Measurements from ENCODE around the gene SH3RF3.

The SH3RF3 gene

GRCh38 chr2:109531221-109531620 lies 402.2 kb downstream of the SH3RF3 start:
- H3K23ac ChIP-seq (ENCODE audit: low read length) = no peak overlapping the region
- peaks cover 20 to 30% of the 10 kb centered on the region in 2 experiments for H3K4me1 ChIP-seq (ENCODE audit: control insufficient read depth in 1 of 2, insufficient read depth in 2 of 2, low read length in 2 of 2)
- WGBS (ENCODE audit: extremely low coverage, insufficient coverage, insufficient read length) = no CpG with 5 or more reads among the region's 5 CpGs
- no peak overlapping the region for H2BK12ac ChIP-seq (ENCODE audit: low read length)
- H3K9me3 ChIP-seq (ENCODE audit: insufficient read depth, low read depth, low read length) = peaks cover 6% of the 10 kb centered on the region
- no peak overlapping the region for H3K27ac ChIP-seq (ENCODE audit: low read depth, low read length)
- peaks cover 2% of the 10 kb centered on the region for H3K79me1 ChIP-seq (ENCODE audit: low read length)
- no peak overlapping the region for H3K4ac ChIP-seq (ENCODE audit: low read depth, low read length)
- no peak overlapping the region for H3K4me2 ChIP-seq (ENCODE audit: low read length)
- no peaks in the 10 kb centered on the region for H3K27me3 ChIP-seq (ENCODE audit: insufficient read depth, low read length)
- H2AFZ ChIP-seq (ENCODE audit: insufficient read depth, low read length, poor library complexity) = no peak overlapping the region
- H2BK120ac ChIP-seq (ENCODE audit: insufficient read depth, low read length, poor library complexity) = no peak overlapping the region
- H3K79me2 ChIP-seq (ENCODE audit: control insufficient read depth, insufficient read depth, low read length, poor library complexity) = no peaks in the 10 kb centered on the region
- no peak overlapping the region for H3K14ac ChIP-seq (ENCODE audit: low read length)
- no peak for DNase-seq
- no peak overlapping the region for H2BK5ac ChIP-seq (ENCODE audit: low read depth, low read length, poor library complexity)
- H4K12ac ChIP-seq (ENCODE audit: low read depth, low read length) = no peak overlapping the region
- H3K4me3 ChIP-seq (ENCODE audit: low read depth, low read length) = no peak overlapping the region
- H4K8ac ChIP-seq (ENCODE audit: low read depth, low read length) = no peak overlapping the region
- H3K18ac ChIP-seq (ENCODE audit: low read length) = no peak overlapping the region
- no peak overlapping the region for H2AK5ac ChIP-seq (ENCODE audit: low read length)
- no peaks in the 10 kb centered on the region for H3K36me3 ChIP-seq (ENCODE audit: control insufficient read depth in 1 of 2, insufficient read depth in 2 of 2, low read length in 2 of 2)
- H4K91ac ChIP-seq (ENCODE audit: low read depth, low read length) = no peak overlapping the region
- H3K9ac ChIP-seq (ENCODE audit: low read length) = no peak overlapping the region

- Histone ChIP-seq H2AK5ac (ENCODE audit: low read length) (no peak overlapping the region), H4K12ac (ENCODE audit: low read depth, low read length) (no peak overlapping the region), H3K4me3 (ENCODE audit: low read depth, low read length) (no peak overlapping the region), H3K9me3 (ENCODE audit: insufficient read depth, low read depth, low read length) (peaks cover 6% of the 10 kb centered on the region), H3K4me1 (ENCODE audit: control insufficient read depth in 1 of 2, insufficient read depth in 2 of 2, low read length in 2 of 2) (peaks cover 18 to 28% of the 10 kb centered on the region in 2 experiments), H3K27ac (ENCODE audit: low read depth, low read length) (no peak overlapping the region), H3K4me2 (ENCODE audit: low read length) (no peak overlapping the region), H2AFZ (ENCODE audit: insufficient read depth, low read length, poor library complexity) (no peak overlapping the region), H3K79me2 (ENCODE audit: control insufficient read depth, insufficient read depth, low read length, poor library complexity) (no peaks in the 10 kb centered on the region), H2BK5ac (ENCODE audit: low read depth, low read length, poor library complexity) (no peak overlapping the region), H3K4ac (ENCODE audit: low read depth, low read length) (no peak overlapping the region), H3K14ac (ENCODE audit: low read length) (no peak overlapping the region), H3K27me3 (ENCODE audit: insufficient read depth, low read length) (no peaks in the 10 kb centered on the region), H2BK120ac (ENCODE audit: insufficient read depth, low read length, poor library complexity) (no peak overlapping the region), H3K36me3 (ENCODE audit: control insufficient read depth in 1 of 2, insufficient read depth in 2 of 2, low read length in 2 of 2) (no peaks in the 10 kb centered on the region), H3K79me1 (ENCODE audit: low read length) (peaks cover 2% of the 10 kb centered on the region), H2BK12ac (ENCODE audit: low read length) (no peak overlapping the region), H3K18ac (ENCODE audit: low read length) (no peak overlapping the region), H3K23ac (ENCODE audit: low read length) (no peak overlapping the region), H4K8ac (ENCODE audit: low read depth, low read length) (no peak overlapping the region), H3K9ac (ENCODE audit: low read length) (no peak overlapping the region), H4K91ac (ENCODE audit: low read depth, low read length) (peak overlapping the region; percentile 21)
- DNase-seq = no peak
- no CpG with 5 or more reads among the region's 10 CpGs for WGBS (ENCODE audit: extremely low coverage, insufficient coverage, insufficient read length)
Measured at GRCh38 chr2:109531896-109532727, 403.1 kb downstream of the SH3RF3 start.

GRCh38 chr2:109532728-109533076 lies 403.7 kb downstream of the SH3RF3 start:
- H3K18ac ChIP-seq (ENCODE audit: low read length) = no peak overlapping the region
- H4K12ac ChIP-seq (ENCODE audit: low read depth, low read length) = no peak overlapping the region
- no peak overlapping the region for H2BK12ac ChIP-seq (ENCODE audit: low read length)
- no peak overlapping the region for H2BK120ac ChIP-seq (ENCODE audit: insufficient read depth, low read length, poor library complexity)
- no peak overlapping the region for H3K27ac ChIP-seq (ENCODE audit: low read depth, low read length)
- no peak overlapping the region for H3K9ac ChIP-seq (ENCODE audit: low read length)
- no peak overlapping the region for H2BK5ac ChIP-seq (ENCODE audit: low read depth, low read length, poor library complexity)
- no peak overlapping the region for H3K23ac ChIP-seq (ENCODE audit: low read length)
- no peak overlapping the region for H3K4me3 ChIP-seq (ENCODE audit: low read depth, low read length)
- peaks cover 7% of the 10 kb centered on the region for H3K9me3 ChIP-seq (ENCODE audit: insufficient read depth, low read depth, low read length)
- no peaks in the 10 kb centered on the region for H3K27me3 ChIP-seq (ENCODE audit: insufficient read depth, low read length)
- no peak overlapping the region for H4K8ac ChIP-seq (ENCODE audit: low read depth, low read length)
- H3K4me2 ChIP-seq (ENCODE audit: low read length) = no peak overlapping the region
- H3K4me1 ChIP-seq (ENCODE audit: control insufficient read depth in 1 of 2, insufficient read depth in 2 of 2, low read length in 2 of 2) = peaks cover 16 to 27% of the 10 kb centered on the region in 2 experiments
- H2AFZ ChIP-seq (ENCODE audit: insufficient read depth, low read length, poor library complexity) = no peak overlapping the region
- no peaks in the 10 kb centered on the region for H3K79me2 ChIP-seq (ENCODE audit: control insufficient read depth, insufficient read depth, low read length, poor library complexity)
- WGBS (ENCODE audit: extremely low coverage, insufficient coverage, insufficient read length) = no CpG with 5 or more reads among the region's 5 CpGs
- H3K4ac ChIP-seq (ENCODE audit: low read depth, low read length) = no peak overlapping the region
- DNase-seq = no peak
- no peak overlapping the region for H4K91ac ChIP-seq (ENCODE audit: low read depth, low read length)
- H3K14ac ChIP-seq (ENCODE audit: low read length) = no peak overlapping the region
- H3K79me1 ChIP-seq (ENCODE audit: low read length) = peaks cover 2% of the 10 kb centered on the region
- H2AK5ac ChIP-seq (ENCODE audit: low read length) = no peak overlapping the region
- no peaks in the 10 kb centered on the region for H3K36me3 ChIP-seq (ENCODE audit: control insufficient read depth in 1 of 2, insufficient read depth in 2 of 2, low read length in 2 of 2)

DNA sequence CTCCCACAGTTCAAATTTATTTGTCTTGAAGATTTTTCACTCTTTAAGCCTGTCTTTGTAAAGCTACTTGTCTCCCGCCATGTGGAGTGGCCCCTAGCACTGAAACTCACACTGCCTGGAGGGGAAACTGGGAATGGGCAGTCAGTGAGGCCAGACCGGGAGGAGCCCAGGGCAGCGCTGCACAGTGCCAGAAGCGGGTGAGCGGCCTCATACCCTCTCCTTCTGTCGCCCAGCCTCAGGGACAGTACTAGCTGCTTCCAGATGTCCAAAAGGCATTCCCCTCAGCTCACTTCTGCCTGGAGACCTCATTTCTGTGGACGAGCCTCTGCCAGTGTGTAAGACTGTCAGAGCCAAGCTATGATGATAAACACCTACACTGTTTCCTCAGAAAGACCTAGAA lies 404.8 kb downstream of the SH3RF3 start:
- Histone ChIP-seq H2AFZ (ENCODE audit: insufficient read depth, low read length, poor library complexity) (no peak overlapping the region), H3K79me1 (ENCODE audit: low read length) (no peaks in the 10 kb centered on the region), H3K36me3 (ENCODE audit: control insufficient read depth in 1 of 2, insufficient read depth in 2 of 2, low read length in 2 of 2) (no peaks in the 10 kb centered on the region), H4K8ac (ENCODE audit: low read depth, low read length) (no peak overlapping the region), H3K18ac (ENCODE audit: low read length) (no peak overlapping the region), H4K91ac (ENCODE audit: low read depth, low read length) (peak overlapping the region; percentile 5), H2BK12ac (ENCODE audit: low read length) (no peak overlapping the region), H3K27ac (ENCODE audit: low read depth, low read length) (no peak overlapping the region), H3K9me3 (ENCODE audit: insufficient read depth, low read depth, low read length) (peaks cover 7% of the 10 kb centered on the region), H3K4me2 (ENCODE audit: low read length) (no peak overlapping the region), H2BK120ac (ENCODE audit: insufficient read depth, low read length, poor library complexity) (no peak overlapping the region), H2BK5ac (ENCODE audit: low read depth, low read length, poor library complexity) (no peak overlapping the region), H3K9ac (ENCODE audit: low read length) (no peak overlapping the region), H3K4ac (ENCODE audit: low read depth, low read length) (no peak overlapping the region), H3K4me3 (ENCODE audit: low read depth, low read length) (no peak overlapping the region), H3K4me1 (ENCODE audit: control insufficient read depth in 1 of 2, insufficient read depth in 2 of 2, low read length in 2 of 2) (peaks cover 9 to 17% of the 10 kb centered on the region in 2 experiments), H3K27me3 (ENCODE audit: insufficient read depth, low read length) (no peaks in the 10 kb centered on the region), H4K12ac (ENCODE audit: low read depth, low read length) (no peak overlapping the region), H3K79me2 (ENCODE audit: control insufficient read depth, insufficient read depth, low read length, poor library complexity) (no peaks in the 10 kb centered on the region), H3K23ac (ENCODE audit: low read length) (no peak overlapping the region), H2AK5ac (ENCODE audit: low read length) (no peak overlapping the region), H3K14ac (ENCODE audit: low read length) (no peak overlapping the region)
- DNase-seq = no peak
- WGBS (ENCODE audit: extremely low coverage, insufficient coverage, insufficient read length) = no CpG with 5 or more reads among the region's 7 CpGs

Measured in trophoblast cell (in vitro differentiated cells and primary cell).